ENCODE data around the gene ECI1.

The ECI1 gene

GRCh38 chr16:2287916-2288547 lies 36.6 kb upstream of the ECI1 start:
- no peak overlapping the region for H3K27ac ChIP-seq (ENCODE audit: low read depth, low read length)
- H3K4me3 ChIP-seq (ENCODE audit: low read depth, low read length), result no peak overlapping the region
- H3K9ac ChIP-seq (ENCODE audit: low read length), result no peak overlapping the region
- no peaks in the 10 kb centered on the region for H3K36me3 ChIP-seq (ENCODE audit: control insufficient read depth, insufficient read depth, low read length)
- no peaks in the 10 kb centered on the region for H3K27me3 ChIP-seq (ENCODE audit: control insufficient read depth, insufficient read depth, low read length)
- H3K4me1 ChIP-seq (ENCODE audit: control insufficient read depth, insufficient read depth, low read length), result no peaks in the 10 kb centered on the region
- H3K9me3 ChIP-seq (ENCODE audit: control insufficient read depth, insufficient read depth, low read depth, low read length), result no peaks in the 10 kb centered on the region

- H3K36me3 ChIP-seq (ENCODE audit: control insufficient read depth, insufficient read depth, low read length), result no peaks in the 10 kb centered on the region
- no peaks in the 10 kb centered on the region for H3K27me3 ChIP-seq (ENCODE audit: control insufficient read depth, insufficient read depth, low read length)
- no peak overlapping the region for H3K4me3 ChIP-seq (ENCODE audit: low read depth, low read length)
- H3K4me1 ChIP-seq (ENCODE audit: control insufficient read depth, insufficient read depth, low read length), result no peaks in the 10 kb centered on the region
- H3K27ac ChIP-seq (ENCODE audit: low read depth, low read length), result no peak overlapping the region
- no peaks in the 10 kb centered on the region for H3K9me3 ChIP-seq (ENCODE audit: control insufficient read depth, insufficient read depth, low read depth, low read length)
- H3K9ac ChIP-seq (ENCODE audit: low read length), result no peak overlapping the region
These were observed 35.2 kb upstream of the ECI1 start for GRCh38 chr16:2286550-2286949.

GRCh38 chr16:2285731-2286191 lies 34.4 kb upstream of the ECI1 start:
- Histone ChIP-seq H3K9ac (ENCODE audit: low read length) (no peak overlapping the region), H3K4me1 (ENCODE audit: control insufficient read depth, insufficient read depth, low read length) (no peaks in the 10 kb centered on the region), H3K9me3 (ENCODE audit: control insufficient read depth, insufficient read depth, low read depth, low read length) (no peaks in the 10 kb centered on the region), H3K4me3 (ENCODE audit: low read depth, low read length) (no peak overlapping the region), H3K27ac (ENCODE audit: low read depth, low read length) (no peak overlapping the region), H3K36me3 (ENCODE audit: control insufficient read depth, insufficient read depth, low read length) (no peaks in the 10 kb centered on the region), H3K27me3 (ENCODE audit: control insufficient read depth, insufficient read depth, low read length) (no peaks in the 10 kb centered on the region)

GRCh38 chr16:2284797-2285576 lies 33.6 kb upstream of the ECI1 start:
- H3K4me1 ChIP-seq (ENCODE audit: control insufficient read depth, insufficient read depth, low read length), result no peaks in the 10 kb centered on the region
- H3K27ac ChIP-seq (ENCODE audit: low read depth, low read length), result no peak overlapping the region
- no peak overlapping the region for H3K4me3 ChIP-seq (ENCODE audit: low read depth, low read length)
- H3K27me3 ChIP-seq (ENCODE audit: control insufficient read depth, insufficient read depth, low read length), result no peaks in the 10 kb centered on the region
- H3K9me3 ChIP-seq (ENCODE audit: control insufficient read depth, insufficient read depth, low read depth, low read length), result no peaks in the 10 kb centered on the region
- no peaks in the 10 kb centered on the region for H3K36me3 ChIP-seq (ENCODE audit: control insufficient read depth, insufficient read depth, low read length)
- H3K9ac ChIP-seq (ENCODE audit: low read length), result no peak overlapping the region

GRCh38 chr16:2284001-2284770 lies 32.8 kb upstream of the ECI1 start:
- no peaks in the 10 kb centered on the region for H3K27me3 ChIP-seq (ENCODE audit: control insufficient read depth, insufficient read depth, low read length)

GRCh38 chr16:2282866-2283555 lies 31.6 kb upstream of the ECI1 start:
- Histone ChIP-seq H3K4me3 (ENCODE audit: low read depth, low read length) (no peak overlapping the region), H3K4me1 (ENCODE audit: control insufficient read depth, insufficient read depth, low read length) (no peaks in the 10 kb centered on the region), H3K27me3 (ENCODE audit: control insufficient read depth, insufficient read depth, low read length) (no peaks in the 10 kb centered on the region), H3K9me3 (ENCODE audit: control insufficient read depth, insufficient read depth, low read depth, low read length) (no peaks in the 10 kb centered on the region), H3K36me3 (ENCODE audit: control insufficient read depth, insufficient read depth, low read length) (no peaks in the 10 kb centered on the region), H3K9ac (ENCODE audit: low read length) (no peak overlapping the region), H3K27ac (ENCODE audit: low read depth, low read length) (no peak overlapping the region)

More at GRCh38 chr16:2284001-2284770, 32.8 kb upstream of the ECI1 start:
- Histone ChIP-seq H3K36me3 (ENCODE audit: control insufficient read depth, insufficient read depth, low read length) (no peaks in the 10 kb centered on the region), H3K9ac (ENCODE audit: low read length) (no peak overlapping the region), H3K9me3 (ENCODE audit: control insufficient read depth, insufficient read depth, low read depth, low read length) (no peaks in the 10 kb centered on the region), H3K27ac (ENCODE audit: low read depth, low read length) (no peak overlapping the region), H3K4me3 (ENCODE audit: low read depth, low read length) (no peak overlapping the region), H3K4me1 (ENCODE audit: control insufficient read depth, insufficient read depth, low read length) (no peaks in the 10 kb centered on the region)

- Histone ChIP-seq H3K9me3 (ENCODE audit: control insufficient read depth, insufficient read depth, low read depth, low read length) (no peaks in the 10 kb centered on the region), H3K27me3 (ENCODE audit: control insufficient read depth, insufficient read depth, low read length) (no peaks in the 10 kb centered on the region), H3K27ac (ENCODE audit: low read depth, low read length) (no peak overlapping the region), H3K4me1 (ENCODE audit: control insufficient read depth, insufficient read depth, low read length) (no peaks in the 10 kb centered on the region), H3K9ac (ENCODE audit: low read length) (no peak overlapping the region), H3K36me3 (ENCODE audit: control insufficient read depth, insufficient read depth, low read length) (no peaks in the 10 kb centered on the region), H3K4me3 (ENCODE audit: low read depth, low read length) (no peak overlapping the region)
These were observed 30.9 kb upstream of the ECI1 start for GRCh38 chr16:2282262-2282661.

- H3K4me3 ChIP-seq (ENCODE audit: low read depth, low read length), result no peak overlapping the region
- no peak overlapping the region for H3K27ac ChIP-seq (ENCODE audit: low read depth, low read length)
- H3K27me3 ChIP-seq (ENCODE audit: control insufficient read depth, insufficient read depth, low read length), result no peaks in the 10 kb centered on the region
- H3K9me3 ChIP-seq (ENCODE audit: control insufficient read depth, insufficient read depth, low read depth, low read length), result no peaks in the 10 kb centered on the region
- no peaks in the 10 kb centered on the region for H3K4me1 ChIP-seq (ENCODE audit: control insufficient read depth, insufficient read depth, low read length)
- no peaks in the 10 kb centered on the region for H3K36me3 ChIP-seq (ENCODE audit: control insufficient read depth, insufficient read depth, low read length)
- H3K9ac ChIP-seq (ENCODE audit: low read length), result no peak overlapping the region
These were observed 29.7 kb upstream of the ECI1 start for GRCh38 chr16:2280981-2281542.

- Histone ChIP-seq H3K27ac (ENCODE audit: low read depth, low read length) (no peak overlapping the region), H3K4me3 (ENCODE audit: low read depth, low read length) (no peak overlapping the region), H3K9ac (ENCODE audit: low read length) (no peak overlapping the region), H3K36me3 (ENCODE audit: control insufficient read depth, insufficient read depth, low read length) (no peaks in the 10 kb centered on the region), H3K27me3 (ENCODE audit: control insufficient read depth, insufficient read depth, low read length) (no peaks in the 10 kb centered on the region), H3K9me3 (ENCODE audit: control insufficient read depth, insufficient read depth, low read depth, low read length) (no peaks in the 10 kb centered on the region), H3K4me1 (ENCODE audit: control insufficient read depth, insufficient read depth, low read length) (no peaks in the 10 kb centered on the region)
These were observed 29.1 kb upstream of the ECI1 start for GRCh38 chr16:2280461-2280860.

- H3K27me3 ChIP-seq (ENCODE audit: control insufficient read depth, insufficient read depth, low read length), result no peaks in the 10 kb centered on the region
- H3K4me1 ChIP-seq (ENCODE audit: control insufficient read depth, insufficient read depth, low read length), result no peaks in the 10 kb centered on the region
- H3K4me3 ChIP-seq (ENCODE audit: low read depth, low read length), result no peak overlapping the region
- no peak overlapping the region for H3K9ac ChIP-seq (ENCODE audit: low read length)
- H3K9me3 ChIP-seq (ENCODE audit: control insufficient read depth, insufficient read depth, low read depth, low read length), result no peaks in the 10 kb centered on the region
- H3K27ac ChIP-seq (ENCODE audit: low read depth, low read length), result no peak overlapping the region
- H3K36me3 ChIP-seq (ENCODE audit: control insufficient read depth, insufficient read depth, low read length), result no peaks in the 10 kb centered on the region
These were observed 27.8 kb upstream of the ECI1 start for GRCh38 chr16:2278956-2279800.

Measured in HUES6 (cell line).